GM19438 (cell line): ENCODE measurements around the gene IGF1R.

Experiments
- ATAC-seq: cut with Tn5 transposase; IDR thresholded peaks from one replicate; pipeline ENCODE4 v1.9.1; 2021; ENCODE audit warnings: low read depth; ENCODE audit not compliant: unreplicated experiment

The IGF1R gene

DNA sequence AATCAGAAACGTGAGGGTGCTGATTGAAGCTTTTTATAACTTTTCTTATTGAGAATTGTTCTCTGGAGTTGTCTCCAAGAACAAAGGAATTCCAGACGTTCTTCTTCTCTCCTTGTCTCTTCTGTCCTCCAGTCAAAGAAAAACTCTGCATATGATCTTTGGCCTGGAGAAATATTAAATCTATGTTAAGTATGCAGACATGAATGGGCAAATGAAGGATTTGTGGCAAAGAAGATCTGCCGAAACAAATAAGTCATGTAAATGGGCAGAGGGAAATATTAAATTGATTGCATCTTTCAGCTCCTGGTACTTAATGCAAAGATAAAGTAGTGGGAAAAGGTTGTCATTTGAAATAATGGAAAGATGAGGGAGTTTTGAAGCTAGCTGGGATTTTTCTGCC lies 74.9 kb downstream of the IGF1R start:
- no peak for ATAC-seq

GRCh38 chr15:98724048-98724447 lies 75.7 kb downstream of the IGF1R start:
- no peak for ATAC-seq

DNA sequence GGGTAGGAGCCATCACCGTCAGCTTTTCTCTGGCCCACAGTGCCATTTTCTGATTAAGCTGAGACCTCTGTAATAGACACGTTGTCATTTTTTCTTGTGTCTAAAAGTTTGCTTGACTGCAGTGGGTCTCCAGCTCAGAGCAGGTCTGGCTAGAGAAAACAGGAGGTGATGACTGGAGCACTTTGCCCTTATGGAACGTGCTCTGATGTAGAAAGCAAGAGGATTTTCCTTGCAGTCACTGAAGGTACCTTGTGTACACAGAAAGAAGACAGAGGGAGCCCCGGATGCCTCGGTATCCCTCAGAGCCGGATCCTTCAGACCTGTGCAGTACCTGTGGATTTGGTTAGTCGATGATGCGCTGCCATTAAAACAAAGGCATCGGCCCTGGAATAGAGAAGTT lies 76.2 kb downstream of the IGF1R start:
- ATAC-seq = no peak

DNA sequence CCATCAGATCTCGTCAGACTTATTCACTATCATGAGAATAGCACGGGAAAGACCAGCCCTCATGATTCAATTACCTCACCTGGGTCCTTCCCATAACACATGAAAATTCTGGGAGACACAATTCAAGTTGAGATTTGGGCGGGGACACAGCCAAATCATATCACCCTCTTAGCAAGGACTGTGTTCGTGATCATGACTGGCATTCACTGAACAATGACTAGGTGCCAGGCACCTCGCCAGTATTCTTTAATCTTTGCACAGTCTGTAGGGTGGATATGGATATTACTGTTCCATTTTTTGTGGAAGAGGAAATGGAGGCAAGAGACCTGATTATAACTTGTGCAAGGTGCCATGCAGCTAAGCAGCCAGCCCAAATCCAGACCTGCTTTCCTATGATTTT lies 77.5 kb downstream of the IGF1R start:
- ATAC-seq = no peak

GRCh38 chr15:98727115-98728040 lies 79.0 kb downstream of the IGF1R start:
- ATAC-seq = no peak

DNA sequence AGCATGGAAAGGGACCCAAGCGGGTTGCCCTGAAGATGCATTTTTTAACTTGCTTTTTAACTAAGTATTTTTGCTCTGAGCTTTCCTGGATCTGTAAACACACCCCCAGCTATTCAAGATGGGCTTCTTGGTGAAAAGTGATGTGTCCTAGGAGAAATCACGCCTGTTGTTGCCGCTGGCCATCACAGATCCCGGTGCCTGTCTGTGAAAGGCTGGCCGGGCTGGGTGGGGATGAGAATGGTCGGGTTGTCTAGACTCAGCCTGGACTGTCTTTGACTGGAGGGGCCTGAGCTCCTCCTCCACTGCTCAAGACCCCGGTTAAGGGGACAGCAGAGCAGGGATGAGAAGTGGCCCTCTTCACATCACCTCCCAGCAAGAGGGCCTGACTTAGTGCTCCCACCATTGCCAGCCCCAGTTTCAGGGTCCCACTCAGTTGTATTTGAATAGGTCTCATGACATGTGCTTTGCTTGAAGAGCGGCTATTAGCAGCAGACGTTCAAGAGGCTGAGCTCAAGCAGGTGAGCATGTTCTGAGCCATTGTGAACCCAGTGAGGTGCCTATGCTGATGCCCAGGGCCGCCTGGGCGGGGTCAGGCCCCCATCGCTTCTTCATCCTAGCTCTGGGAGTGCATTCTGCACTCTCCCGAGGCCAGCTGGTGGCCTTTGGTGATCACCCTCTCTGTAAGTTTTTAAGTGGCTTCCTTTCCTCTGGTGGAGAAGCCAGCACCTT lies 79.9 kb downstream of the IGF1R start:
- no peak for ATAC-seq

- ATAC-seq = no peak
Measured at GRCh38 chr15:98728811-98729160, 80.4 kb downstream of the IGF1R start.

DNA sequence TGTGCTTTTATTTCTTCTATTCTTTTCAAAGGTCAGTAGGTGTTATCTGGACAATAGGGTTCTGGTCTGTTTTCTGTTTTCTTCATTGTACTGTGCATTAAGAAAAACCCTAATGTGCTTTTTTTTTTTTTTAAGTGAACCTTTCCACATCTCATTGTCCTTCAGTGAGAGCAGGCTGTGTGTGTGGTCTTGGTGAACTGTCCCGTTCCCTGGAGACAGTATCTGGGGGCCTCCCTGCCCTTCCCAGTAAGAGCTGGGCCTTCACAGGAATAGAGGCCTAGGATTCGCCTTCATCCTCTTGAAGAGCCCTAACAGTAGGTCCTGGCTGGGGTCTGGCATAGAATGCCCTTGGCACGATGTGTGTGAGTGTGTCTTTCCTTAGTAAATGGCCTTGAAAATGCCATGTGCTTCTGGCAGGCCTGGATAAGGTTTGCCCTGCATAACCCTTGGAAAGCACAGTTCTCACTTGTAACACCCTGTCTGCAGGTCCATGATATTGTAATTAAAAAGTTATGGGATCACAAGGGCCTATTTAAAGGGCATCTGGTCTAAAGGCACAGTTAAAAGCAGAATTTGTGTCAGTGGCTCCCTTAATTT lies 81.2 kb downstream of the IGF1R start:
- ATAC-seq = no peak

- no peak for ATAC-seq
Measured at GRCh38 chr15:98730860-98731711, 82.7 kb downstream of the IGF1R start.

DNA sequence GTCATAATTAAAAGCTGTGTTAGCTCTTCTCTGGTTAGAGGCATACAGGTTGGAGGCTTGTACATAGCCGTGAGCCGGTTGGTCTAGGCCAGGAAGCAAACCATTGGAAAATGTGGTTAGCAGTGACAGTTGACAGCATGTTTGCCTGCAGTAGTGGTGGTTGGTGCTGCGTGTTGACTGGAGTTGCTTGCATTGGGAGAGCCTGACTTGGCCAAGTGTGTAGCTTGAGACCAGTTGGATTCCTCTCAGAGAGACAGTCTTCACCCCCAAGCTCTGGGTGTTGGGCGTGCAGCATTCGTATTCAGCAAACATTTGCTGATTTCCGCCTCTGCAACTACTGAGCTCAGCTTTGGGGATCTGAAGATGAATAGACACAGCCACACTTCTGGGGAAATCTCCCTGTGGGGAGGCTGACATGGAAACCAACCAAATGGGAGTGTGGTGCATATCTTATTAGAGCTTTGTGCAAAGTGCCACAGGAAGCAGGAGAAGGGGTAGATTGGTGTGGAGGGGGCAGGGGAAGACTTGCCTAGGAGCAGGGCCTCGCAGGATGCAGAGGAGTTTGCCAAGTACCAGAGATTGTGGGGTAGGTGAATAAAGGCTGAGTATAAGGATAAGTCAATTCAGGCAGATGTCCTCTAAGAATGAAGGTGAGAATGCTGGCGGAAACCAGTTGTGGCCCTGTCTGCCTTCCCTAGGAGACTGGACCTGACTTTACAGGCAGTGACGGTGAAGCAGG lies 83.5 kb downstream of the IGF1R start:
- no peak for ATAC-seq

DNA sequence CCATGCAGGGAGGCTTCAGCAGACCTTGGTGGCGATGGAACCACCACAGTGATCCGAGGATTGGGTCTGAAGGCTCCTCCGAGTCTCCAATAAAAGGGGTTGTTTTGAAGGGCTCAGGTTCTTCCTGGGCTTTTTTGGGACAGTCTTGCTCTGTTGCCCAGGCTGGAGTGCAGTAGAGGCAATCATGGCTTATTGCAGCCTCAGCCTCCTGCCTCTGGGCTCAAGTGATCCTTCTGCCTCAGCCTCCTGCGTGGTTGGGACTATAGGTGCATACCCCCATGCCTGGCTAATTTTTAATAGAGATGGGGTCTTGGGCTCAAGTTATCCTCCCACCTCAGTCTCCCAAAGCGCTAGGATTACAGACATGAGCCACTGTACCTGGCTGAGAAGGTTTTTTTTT lies 84.8 kb downstream of the IGF1R start:
- no peak for ATAC-seq

DNA sequence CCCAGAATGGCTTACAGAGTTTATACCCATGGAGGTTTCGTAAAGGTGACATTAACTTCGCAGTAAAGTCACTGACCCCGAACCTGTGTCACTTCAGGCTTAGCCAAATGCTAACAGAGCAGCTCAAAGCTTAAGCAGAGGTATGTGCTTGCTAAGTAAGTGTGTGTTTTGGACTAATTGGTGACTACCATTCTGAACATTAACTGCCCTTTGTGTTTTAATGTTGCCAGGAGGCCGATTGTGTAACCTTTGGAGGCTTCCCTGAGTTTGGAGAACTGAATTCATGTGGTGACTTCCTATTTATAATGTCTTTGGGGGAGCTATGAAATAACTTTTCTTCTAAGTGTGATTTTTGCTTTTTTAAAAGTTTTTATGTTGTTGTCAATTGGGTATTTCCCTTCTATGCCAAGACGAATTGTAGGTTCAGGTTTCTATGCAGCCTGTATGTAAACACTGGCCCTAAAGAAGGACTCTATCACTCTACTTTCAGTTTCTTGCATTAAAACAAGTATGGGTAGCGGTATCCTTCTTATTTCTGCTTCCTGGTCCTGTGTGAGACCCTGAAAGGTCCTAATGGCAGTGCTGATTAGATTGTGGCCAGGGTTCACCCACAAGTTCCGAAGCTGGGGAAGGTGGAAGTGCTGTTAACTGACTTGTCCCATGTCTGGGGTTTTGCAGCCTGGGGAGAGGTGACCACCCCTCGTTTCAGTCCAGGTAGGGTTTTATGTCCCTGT lies 86.3 kb downstream of the IGF1R start:
- ATAC-seq = no peak

DNA sequence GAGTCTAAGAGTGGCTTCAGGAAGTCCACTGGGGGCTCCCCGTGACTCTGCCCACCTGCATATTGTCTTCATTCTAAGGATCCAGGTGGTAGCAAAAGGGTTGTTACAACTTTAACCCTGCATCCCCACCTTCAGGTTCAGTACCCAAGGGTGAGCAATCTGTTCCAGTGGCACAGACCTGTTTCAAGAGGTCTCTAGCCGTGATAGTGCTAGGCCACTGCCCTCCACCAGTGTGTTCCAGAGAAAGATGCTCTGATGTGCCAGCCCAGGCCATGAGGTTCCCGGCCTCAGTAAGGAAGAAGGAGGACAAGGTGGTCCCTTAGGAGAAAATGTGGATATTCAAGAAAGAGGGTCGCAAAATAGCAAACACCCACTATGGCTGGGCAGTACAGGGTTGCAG lies 87.0 kb downstream of the IGF1R start:
- no peak for ATAC-seq

DNA sequence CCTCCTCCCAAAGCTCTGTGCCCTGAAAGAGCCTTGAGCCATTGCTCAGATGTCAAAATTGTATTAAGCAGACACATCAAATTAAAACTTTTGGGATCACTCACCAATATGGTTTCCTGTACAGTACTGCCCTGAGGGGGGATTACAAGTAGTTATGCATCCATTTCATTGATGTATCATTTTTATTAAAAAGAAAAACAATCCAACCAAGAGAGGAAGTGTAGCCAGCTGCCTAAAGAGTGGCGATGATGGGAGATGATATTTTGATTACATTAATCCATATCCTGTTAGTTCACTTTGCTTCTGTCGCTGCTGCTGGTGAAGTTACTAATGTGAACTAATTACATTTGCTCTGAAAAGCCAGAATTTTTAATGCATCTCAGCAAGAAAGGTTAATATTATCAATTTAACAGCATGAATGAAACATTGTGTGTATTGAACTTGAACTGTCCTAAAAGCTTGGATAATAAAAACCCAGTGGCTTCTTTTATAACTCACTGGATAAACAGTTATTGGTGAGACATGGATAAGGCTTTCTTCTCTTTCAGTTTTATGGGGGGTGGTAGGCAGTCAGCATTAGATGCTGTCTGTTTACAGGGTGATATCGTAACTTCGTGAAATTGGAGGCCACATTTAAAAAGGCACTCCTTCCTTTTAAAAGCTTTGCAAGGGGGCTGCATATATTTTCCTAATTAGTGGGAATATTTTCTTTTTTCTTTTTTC lies 87.7 kb downstream of the IGF1R start:
- ATAC-seq = no peak

GRCh38 chr15:98737159-98737558 lies 88.8 kb downstream of the IGF1R start:
- no peak for ATAC-seq

- ATAC-seq = no peak
Measured at GRCh38 chr15:98737721-98738120, 89.4 kb downstream of the IGF1R start.

- no peak for ATAC-seq
Measured at GRCh38 chr15:98738689-98739401, 90.5 kb downstream of the IGF1R start.

DNA sequence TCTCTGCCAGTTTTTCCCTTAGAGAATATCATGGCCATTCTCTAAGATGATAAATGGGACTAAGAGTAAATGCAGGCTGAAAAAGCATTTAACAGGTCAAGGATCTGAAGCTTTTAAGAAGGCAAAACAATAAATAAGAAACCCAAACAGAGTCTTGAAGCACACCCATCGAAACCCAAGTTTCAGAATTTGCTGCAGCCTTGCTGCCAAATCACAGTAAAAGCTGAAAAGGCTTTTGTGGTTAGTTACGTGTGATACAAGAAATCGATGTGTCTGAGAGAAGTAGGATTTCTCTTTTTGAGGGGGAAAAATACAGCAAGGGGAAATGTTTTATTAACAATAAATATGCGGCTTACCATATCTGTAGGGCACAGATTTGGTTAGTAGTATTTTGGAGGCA lies 92.0 kb downstream of the IGF1R start:
- no peak for ATAC-seq
